WERI-Rb-1 (cell line): Measurements from ENCODE around the gene BIN1.

Experiments used
- DNase-seq: peaks from one replicate; pipeline ENCODE4 v3.0.0-alpha.2; 2020
- H3K27ac ChIP-seq: fragments of 250-450 bp; sonication (Bioruptor Pico); 2 replicates; pipeline ENCODE4 v1.5.1; 2020; ENCODE audit warnings: mild to moderate bottlenecking, moderate library complexity
- H3K27me3 ChIP-seq: fragments of 250-450 bp; sonication (Bioruptor Pico); 2 replicates; pipeline ENCODE4 v1.5.1; 2021; ENCODE audit warnings: mild to moderate bottlenecking, low read depth, moderate library complexity; ENCODE audit not compliant: insufficient read depth, severe bottlenecking
- H3K36me3 ChIP-seq: fragments of 250-450 bp; sonication (Bioruptor Pico); 2 replicates; pipeline ENCODE4 v1.5.1; 2020; ENCODE audit warnings: mild to moderate bottlenecking, moderate library complexity
- H3K4me3 ChIP-seq: 2 replicates; pipeline ENCODE4 v1.5.1; 2011; ENCODE audit warnings: low read depth, mild to moderate bottlenecking, control low read depth, low read length
- H3K9me3 ChIP-seq: fragments of 250-450 bp; sonication (Bioruptor Pico); 2 replicates; pipeline ENCODE4 v1.5.1; 2021; ENCODE audit warnings: mild to moderate bottlenecking, moderate library complexity; ENCODE audit not compliant: severe bottlenecking
- TF ChIP-seq, protein P1 (sequence below): IDR thresholded peaks from 2 replicates; pipeline ENCODE4 v1.5.1; 2011; ENCODE audit warnings: low read depth, mild to moderate bottlenecking, control low read depth, inconsistent platforms, low read length

The BIN1 gene

DNA sequence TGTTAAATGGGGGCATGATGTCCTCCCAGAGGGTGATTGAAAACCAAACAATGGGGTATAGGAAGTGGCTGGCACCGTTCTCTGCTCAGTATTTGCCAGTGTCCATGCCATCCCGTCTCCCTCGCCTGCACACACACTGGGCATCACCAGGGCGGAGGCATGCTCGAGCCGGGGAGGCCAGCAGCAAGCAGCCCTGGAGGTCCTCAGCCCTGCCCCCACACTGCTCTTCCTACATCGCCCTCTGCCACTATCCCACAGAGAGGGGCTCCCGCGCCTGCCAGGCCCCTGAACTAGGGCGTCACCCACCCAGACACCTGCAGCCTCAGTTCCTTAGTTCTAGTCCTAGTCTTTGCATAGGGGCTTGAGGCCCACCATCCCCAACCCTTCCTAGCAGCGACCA, 50.9 kb downstream of the BIN1 start:
- Histone ChIP-seq H3K27me3 (no peaks in the 10 kb centered on the region), H3K9me3 (no peaks in the 10 kb centered on the region), H3K4me3 (no peak overlapping the region), H3K36me3 (peaks cover 33% of the 10 kb centered on the region), H3K27ac (no peak overlapping the region)
- no peak for DNase-seq
- TF ChIP-seq, protein P1, sequence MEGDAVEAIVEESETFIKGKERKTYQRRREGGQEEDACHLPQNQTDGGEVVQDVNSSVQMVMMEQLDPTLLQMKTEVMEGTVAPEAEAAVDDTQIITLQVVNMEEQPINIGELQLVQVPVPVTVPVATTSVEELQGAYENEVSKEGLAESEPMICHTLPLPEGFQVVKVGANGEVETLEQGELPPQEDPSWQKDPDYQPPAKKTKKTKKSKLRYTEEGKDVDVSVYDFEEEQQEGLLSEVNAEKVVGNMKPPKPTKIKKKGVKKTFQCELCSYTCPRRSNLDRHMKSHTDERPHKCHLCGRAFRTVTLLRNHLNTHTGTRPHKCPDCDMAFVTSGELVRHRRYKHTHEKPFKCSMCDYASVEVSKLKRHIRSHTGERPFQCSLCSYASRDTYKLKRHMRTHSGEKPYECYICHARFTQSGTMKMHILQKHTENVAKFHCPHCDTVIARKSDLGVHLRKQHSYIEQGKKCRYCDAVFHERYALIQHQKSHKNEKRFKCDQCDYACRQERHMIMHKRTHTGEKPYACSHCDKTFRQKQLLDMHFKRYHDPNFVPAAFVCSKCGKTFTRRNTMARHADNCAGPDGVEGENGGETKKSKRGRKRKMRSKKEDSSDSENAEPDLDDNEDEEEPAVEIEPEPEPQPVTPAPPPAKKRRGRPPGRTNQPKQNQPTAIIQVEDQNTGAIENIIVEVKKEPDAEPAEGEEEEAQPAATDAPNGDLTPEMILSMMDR = no peak

DNA sequence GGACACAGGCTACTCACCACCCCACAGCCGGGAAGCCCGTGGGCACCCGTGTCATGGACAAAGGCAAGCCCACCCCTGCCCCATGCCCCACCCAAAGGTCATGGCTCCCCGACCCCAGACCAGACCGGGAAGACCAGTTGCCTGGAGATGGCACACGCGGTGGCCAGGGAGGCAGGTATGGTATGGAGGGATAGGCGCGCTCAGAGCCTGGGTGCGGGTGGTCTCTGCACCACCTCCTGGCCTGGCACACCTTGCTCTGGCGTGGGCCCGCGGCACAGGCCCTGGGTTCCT, 51.2 kb downstream of the BIN1 start:
- Histone ChIP-seq H3K9me3 (no peaks in the 10 kb centered on the region), H3K27ac (no peak overlapping the region), H3K4me3 (no peak overlapping the region), H3K36me3 (peaks cover 32% of the 10 kb centered on the region), H3K27me3 (no peaks in the 10 kb centered on the region)
- DNase-seq = no peak
- TF ChIP-seq, protein P1 = no peak

DNA sequence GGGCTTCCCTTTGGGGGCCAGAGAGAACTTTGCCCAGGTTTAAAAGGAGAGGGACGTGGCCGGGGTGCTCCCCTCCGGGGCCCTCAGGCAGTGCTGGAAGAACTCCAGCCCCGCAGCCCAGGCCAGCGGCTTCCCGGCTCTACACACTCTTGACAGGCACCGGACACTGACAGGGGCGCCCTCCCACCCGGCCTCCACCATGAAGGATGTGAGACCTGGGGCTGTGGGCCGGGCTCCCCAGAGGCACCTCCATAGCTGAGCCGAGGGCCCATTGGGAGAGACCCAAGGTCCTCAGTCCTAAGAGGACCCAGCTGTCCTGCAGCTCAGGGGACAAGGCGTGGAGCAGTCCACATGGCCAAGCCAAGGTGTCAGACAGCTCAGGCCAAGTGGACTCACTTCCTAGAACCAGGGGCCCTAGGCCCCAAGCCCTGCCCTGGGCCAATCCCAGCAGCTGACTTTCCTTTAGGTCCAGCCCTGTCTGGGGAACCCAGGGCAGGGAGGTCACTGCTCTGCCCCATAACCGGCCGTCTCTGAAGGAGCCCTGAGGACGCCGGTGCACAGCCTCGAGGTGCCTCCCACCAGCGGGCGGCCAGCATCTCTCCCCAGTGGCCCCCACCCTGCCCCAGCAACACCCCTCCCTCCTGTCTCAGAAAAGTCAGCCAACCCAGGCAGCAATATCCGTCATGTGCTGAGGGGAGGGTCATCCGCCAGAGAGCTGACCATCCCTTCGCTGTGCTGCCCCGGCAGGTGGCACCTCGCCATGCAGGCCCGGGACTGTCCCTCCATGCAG, 51.8 kb downstream of the BIN1 start:
- DNase-seq = no peak
- H3K9me3 ChIP-seq = no peaks in the 10 kb centered on the region
- H3K27ac ChIP-seq = no peak overlapping the region
- TF ChIP-seq, protein P1 = no peak
- H3K4me3 ChIP-seq = no peak overlapping the region
- H3K36me3 ChIP-seq = peaks cover 27% of the 10 kb centered on the region
- no peaks in the 10 kb centered on the region for H3K27me3 ChIP-seq

DNA sequence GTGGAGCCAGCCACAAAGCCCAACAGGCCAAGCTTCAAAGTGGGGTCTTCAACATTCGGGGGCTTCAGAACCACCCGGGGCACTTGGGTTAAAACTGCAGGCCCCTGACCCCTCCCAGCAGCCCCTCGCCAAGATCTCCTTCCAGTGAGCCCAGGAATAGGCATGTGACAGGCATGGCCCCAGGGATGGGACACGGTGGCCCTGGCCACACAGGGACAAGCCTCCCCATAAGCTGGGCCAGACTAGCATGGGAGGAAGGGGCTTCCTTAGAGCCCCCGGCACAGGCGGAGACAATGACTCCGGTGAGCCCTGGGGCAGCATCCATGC, 52.4 kb downstream of the BIN1 start:
- Histone ChIP-seq H3K36me3 (peaks cover 25% of the 10 kb centered on the region), H3K27me3 (no peaks in the 10 kb centered on the region), H3K4me3 (no peak overlapping the region), H3K27ac (no peak overlapping the region), H3K9me3 (no peaks in the 10 kb centered on the region)
- TF ChIP-seq, protein P1 = no peak
- no peak for DNase-seq

DNA sequence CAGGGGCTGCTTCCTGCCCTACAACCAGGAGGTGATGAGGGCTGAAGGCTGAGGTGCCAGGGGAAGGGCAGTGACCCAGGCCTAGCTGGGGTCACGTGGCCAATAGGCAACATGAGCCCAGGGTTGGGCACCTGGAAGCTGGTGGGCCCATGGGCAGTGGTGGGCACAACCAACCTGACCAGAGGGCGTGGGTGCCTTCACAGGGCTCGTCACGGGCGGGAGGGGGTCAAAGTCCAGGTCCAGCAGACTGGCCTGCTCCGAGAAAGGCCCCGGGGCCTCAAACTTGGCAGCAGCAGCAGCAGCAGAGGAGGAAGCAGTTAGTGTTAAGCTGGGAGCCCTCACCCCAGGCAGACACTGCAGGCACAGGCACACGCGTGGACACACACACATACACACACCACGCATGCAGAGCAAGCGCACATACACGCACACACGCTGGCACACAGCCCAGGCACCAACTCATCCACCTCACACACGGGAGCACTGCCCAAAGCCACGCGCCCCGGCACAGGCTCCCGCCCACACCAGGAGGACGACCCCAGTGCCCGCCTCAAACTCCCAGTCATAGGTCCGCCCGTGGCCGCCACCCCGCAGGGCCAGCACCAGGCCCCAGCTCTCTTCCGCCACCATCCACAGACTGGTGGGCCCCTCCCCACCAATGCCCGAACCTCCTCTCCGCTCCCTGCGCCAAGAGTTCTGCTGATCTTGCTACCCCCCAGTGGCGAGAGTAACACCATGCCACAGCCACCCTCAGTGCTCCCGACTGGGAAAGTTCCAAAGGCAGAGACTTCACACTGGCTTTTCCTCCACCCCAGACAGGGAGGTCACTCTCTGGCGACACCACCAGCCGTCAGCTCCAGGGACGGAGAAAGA, 53.0 kb downstream of the BIN1 start:
- no peak for DNase-seq
- Histone ChIP-seq H3K27me3 (no peaks in the 10 kb centered on the region), H3K36me3 (peaks cover 28% of the 10 kb centered on the region), H3K4me3 (no peak overlapping the region), H3K9me3 (no peaks in the 10 kb centered on the region), H3K27ac (no peak overlapping the region)
- TF ChIP-seq, protein P1 = no peak
